Neural crest cell (in vitro differentiated cells): ENCODE results near the gene KCTD7. TPM values are rescaled to one million over a fixed set of nuclear protein-coding genes. Genes with fewer than 3 reads are reported as not detected.

Source experiments
- DNase-seq: peaks from one replicate; pipeline ENCODE4 v3.0.0; 2021; ENCODE audit warnings: low read depth, mixed read lengths, low spot score
- H3K27ac Mint-ChIP-seq: one replicate; pipeline ENCODE4 v1.8.0; 2021; ENCODE audit warnings: mild to moderate bottlenecking, mixed read lengths; ENCODE audit not compliant: unreplicated experiment
- H3K27me3 Mint-ChIP-seq: 2 replicates; pipeline ENCODE4 v1.8.0; 2021; ENCODE audit warnings: low read depth, mild to moderate bottlenecking, mixed read lengths
- H3K36me3 Mint-ChIP-seq: 2 replicates; pipeline ENCODE4 v1.8.0; 2021; ENCODE audit warnings: low read depth, mild to moderate bottlenecking, mixed read lengths
- H3K4me1 Mint-ChIP-seq: 2 replicates; pipeline ENCODE4 v1.8.0; 2021; ENCODE audit warnings: mixed read lengths
- H3K4me3 Mint-ChIP-seq: one replicate; pipeline ENCODE4 v1.8.0; 2021; ENCODE audit warnings: mild to moderate bottlenecking, mixed read lengths
- H3K9me3 Mint-ChIP-seq: 2 replicates; pipeline ENCODE4 v1.8.0; 2021; ENCODE audit warnings: mixed read lengths
- CTCF ChIP-seq: fragments of 200-600 bp; sonication (generic); conservative IDR thresholded peaks from 2 replicates; pipeline ENCODE4 v1.5.0; 2021; ENCODE audit warnings: antibody characterized with exemption, mild to moderate bottlenecking
- total RNA-seq: library from RNA; stranded (reverse); gene quantifications from 2 replicates; pipeline ENCODE4 v1.2.1, GENCODE V29; 2021

The KCTD7 gene
- total RNA-seq, 1 donor from 2014 or later, result 20.2 TPM

GRCh38 chr7:66662646-66663264, 34.1 kb downstream of the KCTD7 start:
- Mint-ChIP-seq H3K4me1 (peaks cover 5% of the 10 kb centered on the region), H3K9me3 (no peaks in the 10 kb centered on the region), H3K36me3 (no peaks in the 10 kb centered on the region), H3K4me3 (no peak overlapping the region), H3K27ac (no peak overlapping the region), H3K27me3 (no peaks in the 10 kb centered on the region)
- no peak for TF ChIP-seq CTCF
- DNase-seq, result no peak

- Mint-ChIP-seq H3K36me3 (no peaks in the 10 kb centered on the region), H3K4me1 (peaks cover 15% of the 10 kb centered on the region), H3K4me3 (peak overlapping the region; percentile 23), H3K9me3 (no peaks in the 10 kb centered on the region), H3K27me3 (no peaks in the 10 kb centered on the region), H3K27ac (peak overlapping the region; percentile 57)
- no peak for DNase-seq
- no peak for TF ChIP-seq CTCF
These were observed 36.1 kb downstream of the KCTD7 start for GRCh38 chr7:66664590-66665293.

GRCh38 chr7:66666313-66666952, 37.8 kb downstream of the KCTD7 start:
- Mint-ChIP-seq H3K36me3 (no peaks in the 10 kb centered on the region), H3K27me3 (no peaks in the 10 kb centered on the region), H3K4me1 (peaks cover 20% of the 10 kb centered on the region), H3K27ac (no peak overlapping the region), H3K9me3 (no peaks in the 10 kb centered on the region), H3K4me3 (no peak overlapping the region)
- no peak for DNase-seq
- no peak for TF ChIP-seq CTCF

- Mint-ChIP-seq H3K4me1 (peaks cover 20% of the 10 kb centered on the region), H3K27me3 (no peaks in the 10 kb centered on the region), H3K36me3 (no peaks in the 10 kb centered on the region), H3K27ac (no peak overlapping the region), H3K9me3 (no peaks in the 10 kb centered on the region), H3K4me3 (no peak overlapping the region)
- no peak for DNase-seq
- no peak for TF ChIP-seq CTCF
These were observed 38.5 kb downstream of the KCTD7 start for GRCh38 chr7:66667023-66667728.

GRCh38 chr7:66668112-66668511, 39.4 kb downstream of the KCTD7 start:
- no peaks in the 10 kb centered on the region for H3K27me3 Mint-ChIP-seq
- no peaks in the 10 kb centered on the region for H3K9me3 Mint-ChIP-seq
- H3K4me3 Mint-ChIP-seq, result no peak overlapping the region
- H3K36me3 Mint-ChIP-seq, result no peaks in the 10 kb centered on the region
- no peak for DNase-seq
- H3K4me1 Mint-ChIP-seq, result peaks cover 15% of the 10 kb centered on the region
- H3K27ac Mint-ChIP-seq, result peak overlapping the region; percentile 27
- no peak for TF ChIP-seq CTCF
